A673 (cell line): Measurements from ENCODE around the gene NR2C2.

Experiments
- CTCF ChIP-seq: fragments of 300-800, 200-600 bp; sonication (generic); conservative IDR thresholded peaks from 2 replicates; pipeline ENCODE4 v1.5.1; 2017; ENCODE audit warnings: low read depth, mild to moderate bottlenecking, antibody characterized with exemption, low read length, moderate library complexity, mixed read lengths
- EZH2 ChIP-seq: fragments of 200-600 bp; sonication (generic); IDR thresholded peaks from 2 replicates; pipeline ENCODE4 v1.6.1; 2017; ENCODE audit warnings: borderline replicate concordance, low read depth, mild to moderate bottlenecking, mixed read lengths, antibody characterized with exemption, low read length; ENCODE audit not compliant: poor library complexity, severe bottlenecking

GRCh38 chr3:14905055-14905657 lies 42.2 kb upstream of the NR2C2 start:
- no peak for TF ChIP-seq CTCF
- TF ChIP-seq EZH2, result no peak
